Ectodermal cell (in vitro differentiated cells): ENCODE data around the gene CYSTM1.
"Not testable (repeated sequence)": the region's sequence is repeated elsewhere in the genome, so short reads cannot be mapped to it uniquely, and the experiment has no call there.

ENCODE experiments used
- H3K27ac ChIP-seq: 2 replicates; pipeline ENCODE4 v1.7.0; 2013; ENCODE audit warnings: mild to moderate bottlenecking, low read depth, low read length; ENCODE audit not compliant: insufficient read depth, poor library complexity, severe bottlenecking
- H3K27me3 ChIP-seq: 2 replicates; pipeline ENCODE4 v1.7.0; 2013; ENCODE audit warnings: mild to moderate bottlenecking, low read length; ENCODE audit not compliant: insufficient read depth, control insufficient read depth, poor library complexity, severe bottlenecking
- H3K36me3 ChIP-seq: one replicate; pipeline ENCODE4 v1.7.0; 2013; ENCODE audit warnings: low read length; ENCODE audit not compliant: control insufficient read depth, insufficient read depth
- H3K4me1 ChIP-seq: one replicate; pipeline ENCODE4 v1.7.0; 2013; ENCODE audit warnings: low read length; ENCODE audit not compliant: control insufficient read depth, insufficient read depth
- H3K4me3 ChIP-seq: 2 replicates; pipeline ENCODE4 v1.7.0; 2013; ENCODE audit warnings: low read depth, low read length, control low read depth; ENCODE audit not compliant: insufficient read depth
- H3K9me3 ChIP-seq: 2 replicates; pipeline ENCODE4 v1.7.0; 2013; ENCODE audit warnings: mild to moderate bottlenecking, low read length, moderate library complexity; ENCODE audit not compliant: control insufficient read depth
- WGBS, 2 experiments: methylation state at CpG; one replicate each; pipeline ENCODE4 v1.1.7; 2013; ENCODE audit warnings: missing lambda C conversion rate in 2 of 2; 5-methylcytosine and 5-hydroxymethylcytosine counted together

CYSTM1 gene

GRCh38 chr5:140148508-140148907 lies 26.5 kb upstream of the CYSTM1 start:
- 2 to 6% methylated on average over 6 of the region's 6 CpGs for WGBS, 2 experiments
- H3K27ac ChIP-seq = no peak overlapping the region
- H3K9me3 ChIP-seq = no peaks in the 10 kb centered on the region
- H3K4me1 ChIP-seq = peaks cover 22% of the 10 kb centered on the region
- peaks cover 56% of the 10 kb centered on the region for H3K27me3 ChIP-seq
- no peaks in the 10 kb centered on the region for H3K36me3 ChIP-seq
- H3K4me3 ChIP-seq = no peak overlapping the region

GRCh38 chr5:140150201-140150600 lies 24.8 kb upstream of the CYSTM1 start:
- Histone ChIP-seq H3K4me3 (no peak overlapping the region), H3K9me3 (no peaks in the 10 kb centered on the region), H3K27me3 (peaks cover 48% of the 10 kb centered on the region), H3K4me1 (peaks cover 17% of the 10 kb centered on the region), H3K27ac (no peak overlapping the region), H3K36me3 (no peaks in the 10 kb centered on the region)
- WGBS, 2 experiments = 89% methylated on average over 2 of the region's 2 CpGs

DNA sequence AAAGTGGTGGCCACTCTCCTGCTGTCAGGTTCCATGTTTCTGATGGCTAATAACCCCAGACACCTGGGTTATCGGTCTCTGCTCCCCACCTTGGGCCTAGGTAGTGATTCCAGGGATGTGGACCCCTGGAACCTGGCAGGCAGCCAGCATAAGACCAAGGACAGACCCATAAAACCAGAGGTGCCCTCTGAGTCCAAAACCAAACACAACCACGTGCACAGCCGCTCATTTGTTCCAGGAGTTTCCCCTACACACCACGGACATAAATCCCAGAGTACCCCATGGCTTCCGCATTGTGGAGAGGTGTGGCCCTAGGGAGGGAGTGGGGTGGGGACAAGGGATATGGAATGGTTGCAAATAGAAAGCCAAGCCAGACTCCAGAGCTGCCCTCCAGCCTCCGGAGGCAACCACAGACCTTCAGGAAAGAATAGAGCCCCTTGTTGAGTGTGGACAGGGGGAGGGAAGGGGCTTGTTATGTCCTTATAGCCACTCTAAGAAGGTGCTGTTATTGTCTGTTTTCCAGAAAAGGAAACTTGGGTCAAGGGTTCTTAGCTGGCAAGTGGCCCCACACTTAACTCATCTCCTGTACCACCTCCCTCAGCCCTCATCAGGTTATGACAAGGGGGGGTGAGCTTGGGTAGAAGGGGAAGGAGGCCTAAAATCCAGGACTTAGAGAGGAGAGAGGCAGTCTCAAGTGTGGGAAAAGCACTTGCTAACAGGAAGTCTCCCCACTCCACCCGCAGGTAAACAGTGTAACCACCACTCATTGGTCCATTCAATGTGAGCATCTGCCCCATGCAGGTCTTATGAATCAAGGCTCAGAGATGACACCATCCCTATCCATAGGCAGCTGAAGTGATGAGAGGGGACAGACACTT lies 23.6 kb upstream of the CYSTM1 start:
- Histone ChIP-seq H3K4me3 (no peak overlapping the region), H3K4me1 (peaks cover 14% of the 10 kb centered on the region), H3K9me3 (no peaks in the 10 kb centered on the region), H3K36me3 (no peaks in the 10 kb centered on the region), H3K27me3 (peaks cover 36% of the 10 kb centered on the region), H3K27ac (no peak overlapping the region)
- WGBS, 2 experiments = 81 to 83% methylated on average over 7 of the region's 7 CpGs

DNA sequence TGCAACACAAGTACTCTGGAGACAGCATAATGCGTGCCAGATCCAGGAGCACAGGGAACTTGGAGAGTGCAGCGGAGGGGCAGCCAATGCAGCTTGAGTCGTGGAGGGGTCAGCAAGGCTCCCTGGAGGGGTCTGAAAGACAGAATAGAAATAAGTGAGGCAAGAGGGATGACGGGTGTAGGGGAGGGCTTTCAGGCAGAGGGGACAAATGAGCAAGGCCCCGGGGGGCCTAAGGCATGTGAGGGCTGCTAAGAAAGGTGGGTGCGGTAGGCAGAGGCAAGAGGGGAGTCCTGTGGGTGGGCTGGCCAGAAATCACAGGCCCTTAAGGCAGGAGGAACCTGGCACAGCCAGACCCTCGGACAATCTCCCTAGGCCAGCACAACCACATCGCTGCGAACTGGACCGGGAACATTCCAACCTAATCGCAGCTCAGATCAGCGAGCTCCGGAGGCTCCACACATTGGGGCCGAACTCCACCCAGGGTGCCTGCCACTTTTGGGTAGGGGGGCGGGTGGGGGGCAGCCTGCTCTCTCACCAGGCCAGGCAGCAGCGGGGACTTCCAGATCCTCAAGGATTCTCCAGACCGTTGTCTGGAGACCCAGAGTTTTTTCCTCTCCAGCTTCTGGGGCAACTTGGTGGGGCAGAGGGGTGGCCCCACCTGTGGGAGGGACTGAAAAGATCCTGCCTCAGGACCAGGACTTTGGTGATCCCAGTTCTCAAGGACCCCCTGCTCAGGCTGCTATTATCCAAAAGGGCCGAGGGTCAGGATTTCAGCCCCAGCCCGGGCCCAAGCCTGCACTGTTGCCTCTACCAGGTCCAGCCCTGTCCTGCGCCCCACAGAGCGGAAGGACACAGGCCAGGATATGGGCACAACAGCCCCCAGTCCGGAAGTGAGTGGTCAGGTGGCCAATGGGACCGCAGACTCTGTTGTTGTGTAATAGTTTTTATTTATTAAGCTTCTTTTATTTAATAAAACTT lies 22.7 kb upstream of the CYSTM1 start:
- Histone ChIP-seq H3K4me1 (peaks cover 14% of the 10 kb centered on the region), H3K27me3 (peaks cover 27% of the 10 kb centered on the region), H3K9me3 (no peaks in the 10 kb centered on the region), H3K36me3 (no peaks in the 10 kb centered on the region), H3K4me3 (no peak overlapping the region), H3K27ac (no peak overlapping the region)
- whole genome bisulfite sequencing, 2 experiments = 66 to 67% methylated on average over 22 to 23 of the region's 23 CpGs

DNA sequence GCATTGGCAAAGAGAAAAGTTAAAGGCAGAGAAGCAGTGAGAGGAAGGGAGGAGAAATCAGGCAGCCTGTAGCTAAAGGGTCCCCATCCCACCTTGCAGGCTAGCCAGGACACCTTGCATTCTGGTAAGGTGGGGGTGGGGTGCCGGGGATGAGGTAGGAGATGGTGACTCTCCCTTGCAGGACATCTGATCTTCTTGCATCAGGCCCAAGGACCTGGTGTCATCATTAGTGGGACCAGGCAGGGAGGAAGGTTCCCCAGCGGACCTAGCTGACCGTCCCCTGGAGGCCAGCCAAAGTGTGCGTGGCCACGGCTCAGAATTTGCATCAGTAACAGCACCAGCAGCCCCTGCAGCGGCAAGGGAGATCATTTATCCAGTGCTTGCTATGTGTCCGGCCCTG lies 21.7 kb upstream of the CYSTM1 start:
- peaks cover 14% of the 10 kb centered on the region for H3K4me1 ChIP-seq
- H3K27ac ChIP-seq = no peak overlapping the region
- WGBS, 2 experiments = 58 to 60% methylated on average over 7 of the region's 7 CpGs
- no peaks in the 10 kb centered on the region for H3K36me3 ChIP-seq
- H3K27me3 ChIP-seq = peaks cover 23% of the 10 kb centered on the region
- H3K4me3 ChIP-seq = no peak overlapping the region
- H3K9me3 ChIP-seq = no peaks in the 10 kb centered on the region

GRCh38 chr5:140153905-140154304 lies 21.1 kb upstream of the CYSTM1 start:
- WGBS, 2 experiments = 15 to 17% methylated on average over 8 of the region's 8 CpGs
- peaks cover 18% of the 10 kb centered on the region for H3K27me3 ChIP-seq
- no peaks in the 10 kb centered on the region for H3K36me3 ChIP-seq
- no peaks in the 10 kb centered on the region for H3K9me3 ChIP-seq
- no peak overlapping the region for H3K27ac ChIP-seq
- peaks cover 11% of the 10 kb centered on the region for H3K4me1 ChIP-seq
- no peak overlapping the region for H3K4me3 ChIP-seq

- not testable (repeated sequence) for H3K4me3 ChIP-seq, H3K9me3 ChIP-seq, H3K27ac ChIP-seq, H3K36me3 ChIP-seq
- Histone ChIP-seq H3K4me1 (peaks cover 11% of the 10 kb centered on the region), H3K27me3 (peaks cover 18% of the 10 kb centered on the region)
- 94% methylated on average over 21 of the region's 21 CpGs for WGBS, 2 experiments
Observed at GRCh38 chr5:140154710-140155381, 20.1 kb upstream of the CYSTM1 start.

- Histone ChIP-seq H3K9me3 (no peaks in the 10 kb centered on the region), H3K4me3 (no peak overlapping the region), H3K4me1 (peaks cover 10% of the 10 kb centered on the region), H3K36me3 (no peaks in the 10 kb centered on the region), H3K27ac (no peak overlapping the region), H3K27me3 (peaks cover 16% of the 10 kb centered on the region)
- 12 to 14% methylated on average over 30 of the region's 30 CpGs for WGBS, 2 experiments
Observed at GRCh38 chr5:140157032-140157781, 17.8 kb upstream of the CYSTM1 start.

DNA sequence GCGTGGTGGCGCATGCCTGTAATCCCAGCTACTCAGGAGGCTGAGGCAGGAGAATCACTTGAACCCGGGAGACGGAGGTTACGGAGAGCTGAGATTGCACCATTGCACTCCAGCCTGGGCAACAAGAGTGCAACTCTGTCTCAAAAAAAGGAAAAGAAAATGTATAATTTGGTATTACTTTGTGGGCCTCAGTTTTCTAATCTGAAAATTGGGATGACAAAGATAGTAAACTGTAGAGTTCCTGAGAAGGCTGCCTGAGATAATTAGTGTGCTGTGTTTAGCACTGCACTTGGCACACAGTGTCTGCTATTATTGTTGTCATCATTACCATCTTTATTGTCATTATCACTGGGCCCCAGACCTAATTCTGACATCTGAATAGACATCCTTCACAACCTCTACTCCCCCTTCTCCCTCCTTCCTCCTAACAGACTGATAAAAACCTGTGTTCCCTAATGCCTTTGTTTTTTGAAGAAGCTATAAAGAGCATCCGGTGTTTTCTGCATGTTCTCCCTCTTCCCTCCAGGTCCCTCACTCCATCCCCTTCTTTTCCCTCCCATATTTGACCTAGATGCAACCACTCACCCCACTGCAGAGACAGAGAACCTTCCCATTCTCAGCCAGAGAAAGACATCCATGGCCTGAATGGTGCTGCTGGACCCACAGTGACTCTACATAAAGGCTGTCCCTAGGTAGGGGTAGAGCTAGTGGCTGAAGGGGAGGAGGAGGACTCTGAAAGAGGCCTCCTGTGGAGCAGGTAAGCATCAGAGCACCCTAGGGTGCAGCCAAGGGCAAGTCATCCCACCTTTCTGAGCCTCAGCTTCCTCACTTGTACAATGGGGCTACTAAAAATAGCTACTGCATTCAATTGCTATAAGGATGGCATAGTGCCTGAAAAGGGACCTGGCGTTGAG lies 15.7 kb upstream of the CYSTM1 start:
- Histone ChIP-seq H3K4me1 (no peaks in the 10 kb centered on the region), H3K27me3 (peaks cover 9% of the 10 kb centered on the region), H3K27ac (no peak overlapping the region), H3K4me3 (no peak overlapping the region), H3K9me3 (no peaks in the 10 kb centered on the region), H3K36me3 (no peaks in the 10 kb centered on the region)
- WGBS, 2 experiments = 84 to 85% methylated on average over 6 of the region's 7 CpGs
